Brain pericyte (primary cell): ENCODE data around the gene ZNF732.
"Not testable (repeated sequence)": the region's sequence is repeated elsewhere in the genome, so short reads cannot be mapped to it uniquely, and the experiment has no call there.

Experiments used
- DNase-seq: peaks from one replicate; pipeline ENCODE4 v3.0.0-alpha.2; 2012; ENCODE audit warnings: low read depth, low spot score

ZNF732 gene

DNA sequence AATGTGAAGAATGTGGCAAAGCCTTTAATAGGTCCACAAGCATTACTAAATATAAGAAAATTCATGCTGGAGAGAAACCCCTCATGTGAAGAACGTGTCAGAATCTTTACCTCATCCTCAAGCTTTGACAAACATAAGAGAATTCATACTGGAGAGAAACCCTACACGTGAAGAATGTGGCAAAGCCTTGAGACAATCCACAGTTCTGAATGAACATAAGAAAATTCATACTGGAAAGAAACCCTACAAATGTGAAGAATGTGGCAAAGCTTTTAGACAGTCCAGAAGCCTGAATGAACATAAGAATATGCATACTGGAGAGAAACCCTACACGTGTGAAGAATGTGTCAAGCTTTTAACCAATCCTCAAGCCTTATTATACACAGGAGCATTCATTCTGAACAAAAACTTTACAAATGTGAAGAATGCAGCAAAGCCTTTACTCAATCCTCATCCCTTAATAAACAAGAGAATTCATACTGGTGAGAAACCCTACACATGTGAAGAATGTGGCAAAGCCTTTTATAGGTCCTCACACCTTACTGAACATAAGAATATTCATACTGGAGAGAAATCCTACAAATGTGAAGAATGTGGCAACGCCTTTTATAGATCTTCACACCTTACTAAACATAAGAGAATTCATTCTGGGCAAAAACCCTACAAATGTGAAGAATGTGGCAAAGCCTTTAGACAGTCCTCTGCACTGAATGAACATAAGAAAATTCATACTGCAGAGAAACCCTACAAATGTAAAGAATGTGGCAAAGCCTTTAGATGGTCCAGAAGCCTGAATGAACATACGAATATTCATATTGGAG lies 51.1 kb downstream of the ZNF732 start:
- DNase-seq: no peak

DNA sequence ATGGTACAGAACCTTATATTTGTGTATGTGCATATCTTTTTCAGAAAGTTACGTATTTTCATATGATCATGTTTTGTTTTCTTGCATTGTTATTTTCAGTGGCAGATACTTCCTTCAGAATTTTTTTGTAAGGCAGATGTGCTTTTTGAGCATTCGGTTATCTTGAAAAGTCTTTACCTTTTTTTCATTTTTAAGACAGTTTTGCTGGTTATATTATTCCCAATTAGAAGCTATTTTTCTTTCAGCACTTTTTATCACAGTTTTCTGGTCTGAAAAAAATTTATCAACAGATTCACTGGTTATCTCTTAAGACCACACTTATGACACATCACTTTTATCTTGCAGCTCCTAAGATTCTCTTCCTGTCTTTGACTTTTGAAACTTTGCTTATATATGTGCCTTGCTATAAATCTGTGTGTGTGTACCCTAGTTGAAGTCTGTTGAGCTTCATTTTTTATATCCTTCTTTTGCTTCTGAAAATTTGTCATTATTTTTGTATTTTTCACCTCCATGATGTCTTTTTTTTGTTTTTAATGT lies 53.1 kb downstream of the ZNF732 start:
- DNase-seq: no peak

DNA sequence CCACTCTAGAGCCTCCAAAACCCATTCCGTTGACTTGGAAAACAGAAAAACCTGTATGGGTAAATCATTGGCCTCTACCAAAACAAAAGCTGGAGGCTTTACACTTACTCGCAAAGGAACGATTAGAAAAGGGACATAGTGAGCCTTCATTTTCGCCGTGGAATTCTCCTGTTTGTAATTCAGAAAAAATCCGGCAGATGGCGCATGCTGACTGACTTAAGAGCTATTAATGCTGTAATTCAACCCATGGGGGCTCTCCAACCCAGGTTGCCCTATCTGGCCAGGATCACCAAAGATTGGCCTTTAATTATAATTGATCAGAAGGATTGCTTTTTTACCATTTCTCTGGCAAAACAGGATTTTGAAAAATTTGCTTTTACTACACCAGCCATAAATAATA lies 60.8 kb downstream of the ZNF732 start:
- no peak for DNase-seq

DNA sequence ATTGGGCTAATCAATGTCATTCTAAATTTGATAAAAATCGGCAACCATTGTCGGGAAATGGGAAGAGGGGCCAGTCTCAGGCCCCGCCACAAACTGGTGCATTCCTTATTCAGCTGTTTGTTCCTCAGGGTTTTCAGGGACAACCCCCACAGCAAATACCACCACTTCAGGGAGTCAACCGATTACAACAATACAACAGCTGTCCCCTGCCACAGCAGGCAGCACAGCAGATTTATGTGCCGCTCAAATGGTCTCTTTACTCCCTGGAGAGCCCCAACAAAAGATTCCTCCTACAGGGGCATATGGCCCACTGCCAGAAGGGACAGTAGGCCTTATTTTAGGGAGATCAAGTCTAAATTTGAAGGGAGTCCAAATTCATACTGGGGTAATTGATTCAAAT lies 61.8 kb downstream of the ZNF732 start:
- DNase-seq: no peak

DNA sequence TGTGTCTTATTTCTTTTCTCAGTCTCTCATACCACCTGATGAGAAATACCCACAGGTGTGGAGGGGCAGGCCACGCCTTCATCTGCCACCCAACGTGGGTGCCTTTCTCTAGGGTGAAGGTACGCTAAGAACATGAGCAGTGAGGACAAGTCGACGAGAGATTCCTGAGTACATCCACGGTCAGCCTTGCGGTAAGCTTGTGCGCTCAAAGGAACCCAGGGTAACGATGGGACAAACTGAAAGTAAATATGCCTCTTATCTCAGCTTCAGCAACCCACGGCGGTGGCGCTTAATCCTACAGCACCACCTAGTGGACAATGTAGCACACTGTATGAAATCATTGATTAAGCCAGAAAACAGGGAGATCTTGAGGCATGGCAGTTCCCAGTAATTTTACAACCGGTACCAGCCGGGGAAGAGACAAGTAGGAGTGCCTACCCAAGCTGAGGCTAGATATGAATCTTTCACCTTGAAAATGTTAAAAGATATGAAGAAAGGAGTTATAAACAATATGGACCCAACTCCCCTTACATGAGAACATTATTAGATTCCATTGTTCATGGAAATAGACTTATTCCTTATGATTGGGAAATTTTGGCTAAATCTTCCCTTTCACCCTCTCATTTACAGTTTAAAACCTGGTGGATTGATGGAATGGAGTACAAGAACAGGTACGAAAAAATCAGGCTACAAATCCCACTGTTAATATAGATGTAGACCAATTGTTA lies 63.0 kb downstream of the ZNF732 start:
- peak; percentile 16 for DNase-seq

DNA sequence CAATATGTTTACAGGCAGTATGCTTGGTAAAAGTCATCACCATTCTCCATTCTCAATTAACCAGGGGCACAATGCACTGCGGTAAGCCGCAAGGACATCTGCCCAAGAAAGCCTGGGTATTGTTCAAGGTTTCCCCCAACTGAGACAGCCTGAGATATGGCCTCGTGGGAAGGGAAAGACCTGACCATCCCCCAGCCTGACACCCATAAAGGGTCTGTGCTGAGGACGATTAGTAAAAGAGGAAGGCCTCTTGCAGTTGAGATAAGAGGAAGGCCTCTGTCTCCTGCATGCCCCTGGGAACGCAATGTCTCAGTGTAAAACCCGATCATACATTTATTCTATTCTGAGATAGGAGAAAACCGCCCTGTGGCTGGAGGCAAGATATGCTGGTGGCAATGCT lies 63.9 kb downstream of the ZNF732 start:
- not testable (repeated sequence) for DNase-seq

DNA sequence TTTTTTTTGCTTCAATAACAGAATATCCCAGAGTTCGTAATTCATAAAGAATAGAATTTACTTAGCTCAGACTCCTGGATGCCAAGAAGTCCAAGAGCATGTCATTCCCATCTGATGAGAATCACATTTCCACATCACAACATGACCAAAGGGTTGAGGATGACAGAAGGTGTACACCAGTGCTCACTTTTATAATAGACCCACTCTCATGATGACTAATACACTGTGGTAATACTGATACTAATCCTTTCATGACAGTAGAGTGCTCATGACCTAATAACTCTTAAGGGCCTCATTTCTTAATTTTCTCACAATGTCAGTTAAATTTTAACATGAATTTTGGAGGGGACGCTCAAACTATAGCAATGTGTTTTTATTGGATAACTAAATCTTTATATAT lies 69.2 kb downstream of the ZNF732 start:
- DNase-seq: no peak

DNA sequence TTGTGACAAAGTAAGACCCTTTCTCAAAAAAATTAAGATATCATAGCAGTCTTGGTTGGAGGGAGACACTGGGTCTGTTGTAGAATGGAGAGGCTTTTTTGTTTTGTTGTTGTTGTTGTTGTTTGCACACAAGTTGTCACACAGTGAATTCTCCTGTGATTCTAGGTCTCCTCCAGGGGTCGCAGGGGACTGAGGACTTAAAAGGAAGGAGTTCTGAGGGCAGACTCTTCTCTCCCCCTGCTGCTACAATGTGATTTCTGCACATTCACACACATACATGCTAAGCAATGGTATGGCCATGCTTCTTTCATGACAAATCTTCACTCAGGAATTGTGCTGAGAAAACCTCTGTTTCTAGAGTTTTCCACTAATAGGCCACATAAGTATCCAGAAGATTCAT lies 71.1 kb downstream of the ZNF732 start:
- DNase-seq: no peak

DNA sequence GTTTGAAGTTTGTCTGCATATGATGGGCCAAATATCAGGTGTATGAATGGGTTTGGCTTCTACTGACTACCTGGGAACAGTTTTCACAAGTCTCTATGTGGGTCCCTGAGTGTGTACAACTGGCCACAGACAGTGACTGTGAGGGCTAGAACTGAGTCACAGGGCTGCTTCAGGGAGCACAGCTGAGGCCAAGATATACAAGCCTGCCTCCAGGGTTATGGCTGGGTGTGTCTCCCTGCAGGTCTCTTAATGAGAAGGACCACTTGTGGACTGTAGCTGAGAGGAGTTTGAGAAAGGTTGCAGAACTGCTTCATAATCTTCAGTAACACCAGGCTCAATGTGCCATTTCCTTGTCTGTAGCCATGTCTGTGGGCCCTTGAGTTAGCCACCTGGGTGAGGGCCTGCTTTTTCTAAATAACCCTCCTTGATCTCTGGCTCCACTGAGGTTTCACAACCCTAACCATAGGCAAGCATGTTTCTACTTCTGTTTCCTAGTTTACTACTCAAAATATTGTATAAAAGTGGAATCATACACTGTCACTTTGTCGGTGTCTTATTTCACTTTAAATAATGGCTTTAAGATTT lies 81.3 kb downstream of the ZNF732 start:
- DNase-seq: no peak
